Testis (tissue), 2 donors: ENCODE results near the gene CRISPLD2.

Experiments used
- CTCF ChIP-seq, 3 experiments: fragments of 450-650 bp in 2 of 3; fragments of 200-600 bp in 1 of 3; sonication (generic) in 1 of 3; IDR thresholded peaks; one replicate each; pipeline ENCODE4 v1.5.1; 2016 to 2019; ENCODE audit warnings: antibody characterized with exemption in 3 of 3, mild to moderate bottlenecking in 2 of 3, moderate library complexity in 1 of 3
- POLR2A ChIP-seq: fragments of 450-650 bp; IDR thresholded peaks from one replicate; pipeline ENCODE4 v1.6.1; 2017; ENCODE audit warnings: antibody characterized with exemption, mild to moderate bottlenecking, moderate library complexity

- TF ChIP-seq CTCF (IDR thresholded peaks at IDR 0.05) (no peak), POLR2A (no peak)
Measured at GRCh38 chr16:84791501-84791900, 28.3 kb upstream of the CRISPLD2 start.
